Right hindlimb (tissue), 1 donor: ENCODE measurements around the gene BBLN.

Source experiments
- DNase-seq: peaks from one replicate; pipeline ENCODE4 v3.0.0-alpha.2; 2018

The BBLN gene

DNA sequence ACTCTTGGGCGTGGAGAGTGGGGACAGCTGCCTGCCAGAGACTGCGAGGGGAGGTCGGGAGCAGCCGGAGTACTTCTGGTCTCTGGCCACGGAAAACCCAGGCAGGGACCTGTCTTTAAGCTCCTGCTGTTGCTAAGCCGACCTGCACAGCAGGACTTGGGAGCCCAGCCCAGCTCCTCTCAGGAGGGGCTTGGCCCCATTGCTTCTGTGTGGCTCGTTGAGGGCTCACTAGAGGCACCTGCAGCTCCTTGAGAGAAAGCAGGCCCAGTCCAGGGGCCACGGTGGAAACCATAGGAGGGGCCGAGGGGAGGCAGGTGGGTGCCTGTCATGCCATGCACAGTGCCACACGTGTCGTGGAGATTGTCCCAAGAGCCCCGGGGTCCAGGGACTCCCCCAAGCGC, 14.1 kb upstream of the BBLN start:
- DNase-seq = peak; percentile 16

DNA sequence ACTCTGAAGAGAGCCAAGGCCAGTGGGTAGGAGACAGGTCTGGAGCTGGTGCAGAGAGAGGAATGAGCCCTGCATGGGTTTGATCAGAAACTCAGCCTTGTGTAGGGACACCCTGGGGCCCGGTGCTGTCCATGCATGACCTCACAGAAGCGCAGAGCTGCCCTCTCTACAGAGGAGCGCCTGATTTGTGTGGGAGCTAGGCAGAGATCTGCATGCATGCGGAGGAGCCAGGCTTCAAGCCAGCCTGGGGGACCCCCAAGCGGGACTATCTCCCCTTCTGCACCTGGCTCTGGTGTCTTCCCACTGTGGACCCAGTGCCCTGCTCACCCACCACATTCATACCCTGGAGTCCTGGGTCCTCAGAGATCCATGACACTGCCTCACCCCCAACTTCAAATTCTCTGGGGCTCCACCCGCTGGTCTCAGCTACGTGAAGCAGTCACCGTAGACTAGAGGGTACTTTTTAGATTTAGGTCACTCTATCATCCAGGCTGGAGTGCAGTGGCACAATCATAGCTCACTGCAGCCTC, 13.4 kb upstream of the BBLN start:
- peak; percentile 13 for DNase-seq

GRCh38 chr9:128148509-128149000, 11.5 kb upstream of the BBLN start:
- DNase-seq = no peak

DNA sequence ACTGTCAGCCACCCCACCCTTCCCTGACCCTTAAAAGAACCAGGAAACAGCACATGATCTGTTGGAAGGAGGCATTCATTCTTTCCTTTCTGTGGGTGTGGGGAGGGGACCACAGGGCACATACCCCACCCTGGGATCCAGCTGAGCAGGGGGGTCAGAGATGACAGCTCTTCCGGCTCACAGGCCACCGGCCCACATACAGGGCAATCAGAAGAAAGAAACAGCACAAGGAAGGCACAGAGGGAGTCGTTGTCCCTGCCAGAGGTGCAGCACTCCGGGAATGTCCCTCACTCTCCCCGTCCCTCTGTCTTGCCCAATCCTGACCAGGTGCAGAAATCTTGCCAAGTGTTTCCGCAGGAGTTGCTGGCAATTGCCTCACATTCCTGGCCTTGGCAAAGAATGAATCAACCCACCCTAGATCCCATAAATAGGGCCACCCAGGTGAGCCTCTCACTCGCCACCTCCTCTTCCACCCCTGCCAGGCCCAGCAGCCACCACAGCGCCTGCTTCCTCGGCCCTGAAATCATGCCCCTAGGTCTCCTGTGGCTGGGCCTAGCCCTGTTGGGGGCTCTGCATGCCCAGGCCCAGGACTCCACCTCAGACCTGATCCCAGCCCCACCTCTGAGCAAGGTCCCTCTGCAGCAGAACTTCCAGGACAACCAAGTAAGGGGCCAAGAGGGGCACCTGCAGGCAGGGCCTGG, 10.9 kb upstream of the BBLN start, which contains the start of gene LCN2:
LCN2 (plus strand) TSS at position 453 of the 701 bp plus-strand sequence; CDS start at position 526, 73 bp downstream.
- DNase-seq = peak; percentile 29

- DNase-seq = peak; percentile 15
These were observed 10.0 kb upstream of the BBLN start for GRCh38 chr9:128149951-128150593.

- DNase-seq = peak; percentile 20
These were observed 9.3 kb upstream of the BBLN start for GRCh38 chr9:128150594-128151308.

DNA sequence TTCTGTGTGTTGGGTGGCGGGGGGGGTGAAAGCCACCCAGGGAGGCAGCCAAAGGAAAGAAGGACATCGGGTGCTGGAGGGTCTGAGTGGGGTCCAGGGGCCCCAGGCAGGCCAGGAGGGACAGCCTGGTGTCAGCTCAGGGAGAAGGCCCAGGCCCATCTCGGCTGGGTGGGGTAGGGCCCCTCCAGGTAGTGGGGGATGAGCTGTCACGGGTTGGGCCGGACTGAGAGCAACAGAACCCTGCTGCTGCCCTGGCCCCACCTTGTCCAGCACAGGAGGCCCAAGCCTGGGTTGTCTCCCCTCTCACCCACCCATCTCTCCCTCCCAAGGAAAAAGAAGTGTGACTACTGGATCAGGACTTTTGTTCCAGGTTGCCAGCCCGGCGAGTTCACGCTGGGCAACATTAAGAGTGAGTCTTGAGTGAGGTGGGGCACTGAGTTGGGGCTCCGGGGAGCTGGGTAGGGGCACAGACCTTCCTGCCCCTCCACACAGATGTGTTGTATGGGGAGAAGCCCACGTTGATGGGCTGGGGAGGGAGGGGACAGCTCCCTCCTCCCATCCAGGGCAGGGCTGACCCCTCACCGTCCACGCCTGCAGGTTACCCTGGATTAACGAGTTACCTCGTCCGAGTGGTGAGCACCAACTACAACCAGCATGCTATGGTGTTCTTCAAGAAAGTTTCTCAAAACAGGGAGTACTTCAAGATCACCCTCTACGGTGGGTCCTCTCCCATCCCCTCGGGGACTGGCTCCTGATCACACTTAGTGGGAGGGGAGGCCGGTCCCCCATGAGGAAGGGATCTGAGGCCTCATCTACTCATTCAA, 8.5 kb upstream of the BBLN start:
- no peak for DNase-seq

DNA sequence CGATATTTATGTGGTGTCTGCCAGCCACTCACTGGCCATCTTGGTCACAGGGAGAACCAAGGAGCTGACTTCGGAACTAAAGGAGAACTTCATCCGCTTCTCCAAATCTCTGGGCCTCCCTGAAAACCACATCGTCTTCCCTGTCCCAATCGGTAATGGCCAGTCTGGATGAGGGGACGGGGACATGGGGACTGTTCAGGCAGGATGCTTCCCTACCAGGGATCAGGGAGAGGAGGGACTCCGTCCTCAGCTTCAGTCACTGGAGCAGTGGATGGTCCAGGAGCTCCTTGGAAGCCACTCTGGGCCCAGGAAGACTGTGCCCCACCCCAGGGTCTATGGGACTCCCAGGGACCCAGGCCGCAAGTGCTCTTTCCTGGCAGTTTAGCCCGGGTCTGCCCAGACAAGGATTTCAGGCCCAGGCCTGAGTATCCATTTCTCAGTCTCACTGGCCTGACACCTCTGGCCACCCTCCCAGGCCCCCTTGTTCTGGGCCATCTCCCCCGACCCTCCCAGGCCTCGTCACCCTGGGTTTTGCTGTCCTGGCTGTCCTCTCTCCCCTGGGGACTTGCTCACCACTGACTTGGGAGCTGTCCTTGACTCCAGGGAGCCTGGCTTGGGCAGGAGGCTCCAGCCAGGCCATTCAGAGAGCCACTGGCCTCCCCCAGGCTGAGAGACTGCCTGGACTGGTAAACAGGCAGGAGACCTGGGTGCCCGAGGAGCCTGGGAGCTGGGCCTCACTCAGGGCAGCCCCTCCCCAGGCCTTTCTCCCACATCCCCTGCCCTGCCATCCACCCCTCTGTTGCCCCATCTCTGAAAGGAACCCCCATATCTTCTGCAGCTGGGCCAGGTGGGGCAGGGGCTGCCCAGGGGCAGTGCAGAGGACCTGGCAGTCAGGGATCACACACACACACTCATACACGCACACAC, 7.7 kb upstream of the BBLN start:
- no peak for DNase-seq

DNA sequence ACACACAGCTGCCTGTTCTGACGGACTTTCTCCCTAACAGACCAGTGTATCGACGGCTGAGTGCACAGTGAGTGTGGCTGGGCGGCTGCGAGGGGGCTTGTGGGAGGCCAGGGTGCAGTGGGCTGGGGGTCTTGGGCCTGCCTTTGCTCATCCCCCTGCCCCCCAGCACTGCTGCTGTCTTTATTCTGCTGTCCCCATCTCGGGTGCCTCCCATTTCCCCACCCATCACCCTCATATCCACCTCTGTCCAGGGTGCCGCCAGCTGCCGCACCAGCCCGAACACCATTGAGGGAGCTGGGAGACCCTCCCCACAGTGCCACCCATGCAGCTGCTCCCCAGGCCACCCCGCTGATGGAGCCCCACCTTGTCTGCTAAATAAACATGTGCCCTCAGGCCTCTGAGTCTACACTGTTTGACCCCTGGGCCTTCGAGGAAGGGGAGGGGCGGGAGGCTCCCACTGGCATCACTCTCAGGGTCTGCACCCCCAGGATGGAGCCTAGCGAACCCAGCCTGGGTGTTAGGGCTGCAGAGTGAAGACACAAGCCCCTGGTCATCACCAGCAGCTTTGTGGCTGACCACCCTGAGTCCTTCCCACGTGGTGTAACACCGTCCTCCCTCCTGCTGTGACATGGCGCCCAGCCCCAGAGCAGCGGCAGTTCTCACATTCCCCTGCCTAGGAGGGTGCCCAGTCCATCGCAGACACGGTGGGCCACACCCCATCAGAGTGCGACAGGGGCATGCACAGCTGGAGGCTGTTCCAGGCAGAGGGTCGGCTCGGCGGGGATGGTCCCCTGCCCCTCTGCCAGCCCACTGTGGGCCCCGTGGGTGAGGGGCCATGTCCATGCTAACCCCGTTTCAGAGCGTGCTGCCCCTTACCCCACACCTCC, 6.8 kb upstream of the BBLN start:
- DNase-seq = peak; percentile 17

GRCh38 chr9:128153947-128154695, 5.9 kb upstream of the BBLN start:
- peak; percentile 12 for DNase-seq

- no peak for DNase-seq
These were observed 4.1 kb upstream of the BBLN start for GRCh38 chr9:128155736-128156500.

- no peak for DNase-seq
These were observed 612 bp upstream of the BBLN start for GRCh38 chr9:128159522-128159783.

GRCh38 chr9:128160603-128160987, 530 bp downstream of the BBLN start:
- DNase-seq = no peak

DNA sequence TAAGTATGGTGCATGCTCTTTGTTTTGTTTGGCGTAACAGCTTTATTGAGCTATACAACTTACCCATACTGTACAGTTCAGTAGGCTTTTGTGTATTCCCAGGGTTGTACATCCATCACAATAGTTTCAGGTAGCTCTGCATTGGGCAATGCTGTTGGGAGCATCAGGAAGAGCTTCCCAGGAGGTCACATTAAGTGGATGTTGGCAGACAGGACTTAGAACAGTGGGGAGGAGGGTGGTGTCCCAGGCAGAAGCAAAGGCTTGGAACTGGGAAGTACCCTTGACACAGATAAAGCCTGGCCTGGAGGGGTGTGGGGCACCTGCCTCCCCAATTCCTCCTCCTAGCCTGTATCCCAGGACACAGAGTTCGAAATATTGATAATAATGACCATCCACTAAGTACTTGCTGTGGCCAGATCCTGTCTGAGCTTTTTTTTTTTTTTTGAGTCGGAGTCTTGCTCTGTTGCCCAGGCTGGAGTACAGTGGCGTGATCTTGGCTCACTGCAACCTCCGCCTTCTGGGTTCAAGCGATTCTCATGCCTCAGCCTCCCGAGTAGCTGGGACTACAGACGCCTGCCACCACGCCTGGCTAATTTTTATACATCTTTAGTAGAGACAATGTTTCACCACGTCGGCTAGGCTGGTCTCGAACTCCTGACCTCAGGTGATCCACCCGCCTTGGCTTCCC, 1.3 kb downstream of the BBLN start:
- DNase-seq = peak; percentile 19

GRCh38 chr9:128162215-128163026, 2.4 kb downstream of the BBLN start:
- DNase-seq = peak; percentile 33

DNA sequence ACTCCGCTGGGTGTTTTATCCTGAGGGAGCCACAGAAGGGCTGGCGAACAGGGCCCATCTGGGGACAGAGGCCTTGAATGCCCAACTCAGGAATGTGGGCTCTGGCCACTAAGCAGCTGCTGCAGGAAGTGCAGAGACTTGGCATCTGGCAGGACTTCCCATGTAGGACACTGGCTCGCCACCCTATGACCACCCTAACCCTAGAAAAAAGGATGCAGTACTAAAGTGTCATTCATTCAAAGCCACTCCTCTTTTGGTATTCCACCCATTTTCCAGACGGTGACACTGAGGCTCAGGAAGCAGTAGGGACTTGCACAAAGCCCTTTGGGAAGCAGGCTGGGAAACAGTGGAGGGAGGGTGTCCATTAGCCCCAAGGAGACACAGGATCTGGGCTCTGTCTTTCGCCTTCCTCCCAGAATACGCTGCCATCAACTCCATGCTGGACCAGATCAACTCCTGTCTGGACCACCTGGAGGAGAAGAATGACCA, 3.0 kb downstream of the BBLN start:
- DNase-seq = no peak
